WTC11 (cell line): ENCODE data around the gene TOE1. TPM values are rescaled to one million over a fixed set of nuclear protein-coding genes. Genes with fewer than 3 reads are reported as not detected.

Experiments
- ATAC-seq: fragments of 200-7000 bp; cut with Tn5 transposase; 2 replicates; pipeline ENCODE4 v1.10.0; 2021; ENCODE audit warnings: mild to moderate bottlenecking, moderate library complexity
- CTCF ChIA-PET: fragments of 300-600 bp; sonication (Branson Sonifier 250); formaldehyde crosslinking; loops from one replicate; lab custom pipeline; 2021; ENCODE audit warnings: antibody characterized with exemption; lab: Charles Lee
- POLR2A ChIA-PET: fragments of 350-600 bp; sonication (Branson Sonifier 250); formaldehyde crosslinking; loops from one replicate; lab custom pipeline; 2021; ENCODE audit warnings: antibody characterized with exemption; lab: Charles Lee
- DNase-seq: peaks from one replicate; pipeline ENCODE4 v3.0.0; 2021; ENCODE audit warnings: low spot score
- H3K27ac Mint-ChIP-seq: 2 replicates; pipeline ENCODE4 v1.8.0; 2021; ENCODE audit warnings: mixed read lengths
- H3K27me3 Mint-ChIP-seq: 2 replicates; pipeline ENCODE4 v1.8.0; 2021; ENCODE audit warnings: low read depth, mild to moderate bottlenecking, moderate library complexity, mixed read lengths
- H3K36me3 Mint-ChIP-seq: 2 replicates; pipeline ENCODE4 v1.8.0; 2021; ENCODE audit warnings: mixed read lengths
- H3K4me1 Mint-ChIP-seq: 2 replicates; pipeline ENCODE4 v1.8.0; 2022; ENCODE audit warnings: mixed read lengths
- H3K4me3 Mint-ChIP-seq: 2 replicates; pipeline ENCODE4 v1.8.0; 2021; ENCODE audit warnings: mild to moderate bottlenecking, moderate library complexity, mixed read lengths
- H3K9me3 Mint-ChIP-seq: 2 replicates; pipeline ENCODE4 v1.8.0; 2021; ENCODE audit warnings: mixed read lengths
- ATF3 ChIP-seq: sonication (generic); formaldehyde crosslinking; conservative IDR thresholded peaks from 2 replicates; pipeline ENCODE4 v1.8.1; 2022; ENCODE audit warnings: mild to moderate bottlenecking, missing genetic modification reagents
- CREB1 ChIP-seq: sonication (generic); formaldehyde crosslinking; IDR thresholded peaks from 2 replicates; pipeline ENCODE4 v1.8.0; 2023; ENCODE audit warnings: mild to moderate bottlenecking, missing genetic modification reagents
- CREM ChIP-seq: sonication (generic); formaldehyde crosslinking; IDR thresholded peaks from 2 replicates; pipeline ENCODE4 v1.8.1; 2022; ENCODE audit warnings: mild to moderate bottlenecking, missing genetic modification reagents, moderate library complexity
- FOXJ3 ChIP-seq: sonication (generic); formaldehyde crosslinking; IDR thresholded peaks from 2 replicates; pipeline ENCODE4 v1.9.0; 2021; ENCODE audit warnings: missing genetic modification reagents, mild to moderate bottlenecking, borderline replicate concordance
- FOXP1 ChIP-seq: sonication (generic); formaldehyde crosslinking; IDR thresholded peaks from 2 replicates; pipeline ENCODE4 v1.8.0; 2022; ENCODE audit warnings: missing genetic modification reagents, mild to moderate bottlenecking, moderate library complexity, borderline replicate concordance
- HMGA2 ChIP-seq: fragments of 250-450 bp; sonication (Bioruptor Pico); IDR thresholded peaks from 2 replicates; pipeline ENCODE4 v1.4.0; 2021; ENCODE audit warnings: mild to moderate bottlenecking, moderate library complexity
- KAT7 ChIP-seq: sonication (generic); formaldehyde crosslinking; IDR thresholded peaks from 2 replicates; pipeline ENCODE4 v1.8.1; 2023; ENCODE audit warnings: missing genetic modification reagents, mild to moderate bottlenecking, borderline replicate concordance
- MXD4 ChIP-seq: fragments of 250-450 bp; sonication (Bioruptor Pico); IDR thresholded peaks from 2 replicates; pipeline ENCODE4 v1.8.0; 2021; ENCODE audit warnings: mild to moderate bottlenecking, moderate library complexity, borderline replicate concordance
- MYBL2 ChIP-seq: sonication (generic); formaldehyde crosslinking; IDR thresholded peaks from 2 replicates; pipeline ENCODE4 v1.8.1; 2023; ENCODE audit warnings: mild to moderate bottlenecking, moderate library complexity, missing genetic modification reagents
- PRDM15 ChIP-seq: sonication (generic); formaldehyde crosslinking; IDR thresholded peaks from 2 replicates; pipeline ENCODE4 v1.8.0; 2022; ENCODE audit warnings: missing genetic modification reagents
- SOX15 ChIP-seq: fragments of 250-450 bp; sonication (Bioruptor Pico); IDR thresholded peaks from 2 replicates; pipeline ENCODE4 v1.9.0; 2021; ENCODE audit warnings: mild to moderate bottlenecking
- ZBTB21 ChIP-seq: sonication (generic); formaldehyde crosslinking; IDR thresholded peaks from 2 replicates; pipeline ENCODE4 v1.8.1; 2023; ENCODE audit warnings: mild to moderate bottlenecking, missing genetic modification reagents, borderline replicate concordance
- ZNF121 ChIP-seq: sonication (generic); formaldehyde crosslinking; IDR thresholded peaks from 2 replicates; pipeline ENCODE4 v1.8.0; 2023; ENCODE audit warnings: missing genetic modification reagents
- ZNF138 ChIP-seq: sonication (generic); formaldehyde crosslinking; conservative IDR thresholded peaks from 2 replicates; pipeline ENCODE4 v1.8.1; 2022; ENCODE audit warnings: mild to moderate bottlenecking, moderate library complexity, missing genetic modification reagents
- ZNF219 ChIP-seq: sonication (generic); formaldehyde crosslinking; IDR thresholded peaks from 2 replicates; pipeline ENCODE4 v1.8.0; 2023; ENCODE audit warnings: missing genetic modification reagents, mild to moderate bottlenecking, borderline replicate concordance
- ZNF232 ChIP-seq: sonication (generic); formaldehyde crosslinking; IDR thresholded peaks from 2 replicates; pipeline ENCODE4 v1.8.0; 2022; ENCODE audit warnings: mild to moderate bottlenecking, missing genetic modification reagents
- ZNF263 ChIP-seq: sonication (generic); formaldehyde crosslinking; IDR thresholded peaks from 2 replicates; pipeline ENCODE4 v1.8.1; 2022; ENCODE audit warnings: low read depth, mild to moderate bottlenecking, moderate library complexity, missing genetic modification reagents
- ZNF396 ChIP-seq: fragments of 250-450 bp; sonication (Bioruptor Pico); IDR thresholded peaks from 2 replicates; pipeline ENCODE4 v1.8.0; 2021; ENCODE audit warnings: mild to moderate bottlenecking, moderate library complexity, borderline replicate concordance
- ZNF671 ChIP-seq: fragments of 250-450 bp; sonication (Bioruptor Pico); IDR thresholded peaks from 2 replicates; pipeline ENCODE4 v1.8.0; 2021; ENCODE audit warnings: mild to moderate bottlenecking
- ZSCAN18 ChIP-seq: fragments of 250-450 bp; sonication (Bioruptor Pico); IDR thresholded peaks from 2 replicates; pipeline ENCODE4 v2.1.2; 2022; ENCODE audit warnings: mild to moderate bottlenecking, moderate library complexity
- total RNA-seq: library from RNA; stranded (reverse); gene quantifications from 3 replicates; pipeline ENCODE4 v1.2.3, GENCODE V29; 2021
- TF ChIP-seq, protein P1 (sequence below): sonication (generic); formaldehyde crosslinking; IDR thresholded peaks from 2 replicates; pipeline ENCODE4 v1.8.1; 2022; ENCODE audit warnings: missing genetic modification reagents, borderline replicate concordance

Gene TOE1
- total RNA-seq, 1 experiment from 2014 or later: 7.4 TPM

DNA sequence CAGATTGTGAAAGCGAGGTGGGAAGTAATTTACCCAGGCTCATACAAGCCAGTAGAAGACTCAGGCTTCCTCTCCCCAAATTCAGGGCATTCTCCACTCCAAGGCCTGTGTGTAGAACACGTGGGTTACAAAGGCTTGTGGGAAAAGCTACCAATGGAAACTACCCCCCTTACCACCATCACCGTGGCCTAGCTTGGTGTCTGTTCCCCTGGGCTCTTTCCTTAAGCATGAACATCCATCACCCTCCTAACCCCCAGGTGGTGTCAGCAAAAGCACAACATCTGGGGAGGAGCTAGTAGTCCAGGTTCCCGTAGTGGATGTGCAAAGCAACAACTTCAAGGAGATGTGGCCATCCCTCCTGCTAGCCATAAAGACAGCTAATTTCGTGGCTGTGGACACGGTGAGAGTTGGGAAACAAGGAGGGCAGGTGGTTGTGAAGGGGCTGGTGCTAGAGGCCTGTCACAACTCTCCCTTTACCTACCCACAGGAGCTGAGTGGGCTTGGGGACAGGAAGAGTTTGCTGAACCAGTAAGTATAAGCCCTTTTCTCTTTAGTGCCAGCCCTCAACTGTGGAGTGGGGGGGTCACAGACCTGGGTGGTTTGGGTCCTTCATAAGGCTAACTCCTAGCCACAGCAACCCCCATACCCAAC, 971 bp downstream of the TOE1 start:
- H3K9me3 Mint-ChIP-seq: peaks cover 4% of the 10 kb centered on the region
- ChIA-PET CTCF (interaction anchor here (0.5 to 5.1 kb wide), 9 partner anchors 13 to 326 kb away, joined by 3 to 47 read pairs (median 8); partner anchors contain the start of genes CCDC163, HPDL, MMACHC and TESK2), POLR2A (interaction anchor here (1.0 to 3.6 kb wide), 13 partner anchors 8 to 327 kb away, joined by 3 to 54 read pairs (median 7); partner anchors contain the start of genes CCDC163, HPDL, MMACHC and PRDX1)
- peak overlapping the region; percentile 100 for H3K4me3 Mint-ChIP-seq
- H3K27me3 Mint-ChIP-seq: no peaks in the 10 kb centered on the region
- no peak for ATAC-seq
- DNase-seq: no peak
- H3K27ac Mint-ChIP-seq: peak overlapping the region; percentile 97
- TF ChIP-seq ZNF138 (CRISPR knock-in tag) (no peak), FOXJ3 (CRISPR knock-in tag) (no peak), SOX15 (CRISPR knock-in tag) (no peak), ZNF396 (CRISPR knock-in tag) (no peak), FOXP1 (no peak), ZNF671 (no peak), CREM (no peak), CREB1 (CRISPR knock-in tag) (no peak), MYBL2 (CRISPR knock-in tag) (no peak), ZNF121 (CRISPR knock-in tag) (no peak), PRDM15 (CRISPR knock-in tag) (no peak)
- peaks cover 34% of the 10 kb centered on the region for H3K36me3 Mint-ChIP-seq
- H3K4me1 Mint-ChIP-seq: peaks cover 23% of the 10 kb centered on the region

DNA sequence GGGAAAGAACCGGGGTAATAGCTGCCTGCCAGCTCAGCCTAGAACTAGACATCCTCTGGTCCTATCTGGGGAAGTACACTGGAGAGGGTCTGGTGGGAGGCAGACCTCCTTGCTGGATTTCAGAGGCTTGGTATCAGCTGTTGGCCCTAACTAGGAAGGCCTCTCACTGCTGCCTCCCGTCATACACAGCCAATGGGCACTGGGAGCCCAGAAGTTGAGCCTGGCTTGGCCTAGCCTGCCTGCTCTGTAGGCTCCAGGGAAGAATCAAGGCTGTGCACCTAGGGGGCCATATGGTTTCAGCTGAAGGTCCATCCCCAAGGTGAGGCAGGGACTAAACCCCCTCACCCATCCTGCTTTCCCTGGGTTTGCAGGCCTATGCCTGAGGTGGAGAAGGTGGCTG, 4.5 kb downstream of the TOE1 start:
- no peak overlapping the region for H3K27ac Mint-ChIP-seq
- no peak overlapping the region for H3K4me3 Mint-ChIP-seq
- H3K9me3 Mint-ChIP-seq: no peaks in the 10 kb centered on the region
- ATAC-seq (no peak), DNase-seq (no peak)
- ChIA-PET POLR2A (no interaction called here), CTCF (no interaction called here)
- no peaks in the 10 kb centered on the region for H3K27me3 Mint-ChIP-seq
- H3K36me3 Mint-ChIP-seq: peaks cover 23% of the 10 kb centered on the region
- TF ChIP-seq FOXP1: no peak
- no peak for TF ChIP-seq ATF3 (CRISPR knock-in tag)
- TF ChIP-seq, protein P1, sequence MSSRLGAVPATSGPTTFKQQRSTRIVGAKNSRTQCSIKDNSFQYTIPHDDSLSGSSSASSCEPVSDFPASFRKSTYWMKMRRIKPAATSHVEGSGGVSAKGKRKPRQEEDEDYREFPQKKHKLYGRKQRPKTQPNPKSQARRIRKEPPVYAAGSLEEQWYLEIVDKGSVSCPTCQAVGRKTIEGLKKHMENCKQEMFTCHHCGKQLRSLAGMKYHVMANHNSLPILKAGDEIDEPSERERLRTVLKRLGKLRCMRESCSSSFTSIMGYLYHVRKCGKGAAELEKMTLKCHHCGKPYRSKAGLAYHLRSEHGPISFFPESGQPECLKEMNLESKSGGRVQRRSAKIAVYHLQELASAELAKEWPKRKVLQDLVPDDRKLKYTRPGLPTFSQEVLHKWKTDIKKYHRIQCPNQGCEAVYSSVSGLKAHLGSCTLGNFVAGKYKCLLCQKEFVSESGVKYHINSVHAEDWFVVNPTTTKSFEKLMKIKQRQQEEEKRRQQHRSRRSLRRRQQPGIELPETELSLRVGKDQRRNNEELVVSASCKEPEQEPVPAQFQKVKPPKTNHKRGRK (CRISPR knock-in tag): no peak
- no peak for TF ChIP-seq PRDM15 (CRISPR knock-in tag)
- no peak for TF ChIP-seq ZNF396 (CRISPR knock-in tag)
- TF ChIP-seq CREB1 (CRISPR knock-in tag): no peak
- no peak for TF ChIP-seq ZNF232 (CRISPR knock-in tag)
- TF ChIP-seq ZBTB21 (CRISPR knock-in tag): no peak
- TF ChIP-seq MXD4: no peak
- TF ChIP-seq ZNF121 (CRISPR knock-in tag): no peak
- no peak for TF ChIP-seq ZNF263 (CRISPR knock-in tag)
- TF ChIP-seq CREM: no peak
- no peak for TF ChIP-seq HMGA2
- no peak for TF ChIP-seq ZSCAN18 (CRISPR knock-in tag)
- no peak for TF ChIP-seq ZNF219 (CRISPR knock-in tag)
- TF ChIP-seq KAT7 (CRISPR knock-in tag): no peak
- H3K4me1 Mint-ChIP-seq: peaks cover 9% of the 10 kb centered on the region
